Astrocyte (in vitro differentiated cells and primary cell): ENCODE data around the gene BZW1. TPM values are rescaled to one million over a fixed set of nuclear protein-coding genes. Genes with fewer than 3 reads are reported as not detected.

Experiments used
- DNase-seq: peaks from one replicate; pipeline ENCODE4 v3.0.0-alpha.2; 2010; ENCODE audit warnings: low read depth
- FAIRE-seq: peaks from 2 replicates; lab custom pipeline; 2011; peaks lifted over from hg19 to GRCh38; lab: Jason Lieb, UNC
- H2AFZ ChIP-seq: 2 replicates; pipeline ENCODE4 v1.6.0; 2012; ENCODE audit warnings: low read depth, low read length, inconsistent platforms
- H3K27ac ChIP-seq: 2 replicates; pipeline ENCODE4 v1.5.1; 2011; ENCODE audit warnings: low read depth, low read length, inconsistent platforms
- H3K27me3 ChIP-seq: 2 replicates; pipeline ENCODE4 v1.6.0; 2011; ENCODE audit warnings: low read length, inconsistent platforms; ENCODE audit not compliant: insufficient read depth
- H3K36me3 ChIP-seq: 2 replicates; pipeline ENCODE4 v1.5.1; 2011; ENCODE audit warnings: low read length, inconsistent platforms; ENCODE audit not compliant: insufficient read depth
- H3K4me1 ChIP-seq: 2 replicates; pipeline ENCODE4 v1.5.1; 2011; ENCODE audit warnings: low read length, inconsistent platforms; ENCODE audit not compliant: insufficient read depth
- H3K4me2 ChIP-seq: 2 replicates; pipeline ENCODE4 v1.6.0; 2012; ENCODE audit warnings: low read length, inconsistent platforms
- H3K4me3 ChIP-seq: 2 replicates; pipeline ENCODE4 v1.5.1; 2011; ENCODE audit warnings: low read depth, mild to moderate bottlenecking, low read length, inconsistent platforms; ENCODE audit not compliant: insufficient read depth
- H3K79me2 ChIP-seq: 2 replicates; pipeline ENCODE4 v1.6.0; 2012; ENCODE audit warnings: mild to moderate bottlenecking, low read length, inconsistent platforms; ENCODE audit not compliant: insufficient read depth
- H3K9ac ChIP-seq: 2 replicates; pipeline ENCODE4 v1.6.0; 2012; ENCODE audit warnings: mild to moderate bottlenecking, low read length, inconsistent platforms
- H3K9me3 ChIP-seq: 2 replicates; pipeline ENCODE4 v1.5.1; 2012; ENCODE audit warnings: low read depth, mild to moderate bottlenecking, low read length, inconsistent platforms; ENCODE audit not compliant: insufficient read depth
- H4K20me1 ChIP-seq: 2 replicates; pipeline ENCODE4 v1.6.0; 2012; ENCODE audit warnings: low read length, inconsistent platforms; ENCODE audit not compliant: insufficient read depth
- H3K27ac Mint-ChIP-seq: one replicate; pipeline ENCODE4 v1.8.0; 2021; ENCODE audit warnings: mild to moderate bottlenecking, mixed read lengths; ENCODE audit not compliant: unreplicated experiment
- H3K27me3 Mint-ChIP-seq: one replicate; pipeline ENCODE4 v1.8.0; 2021; ENCODE audit warnings: low read depth, mixed read lengths; ENCODE audit not compliant: unreplicated experiment
- H3K36me3 Mint-ChIP-seq: one replicate; pipeline ENCODE4 v1.8.0; 2021; ENCODE audit warnings: low read depth, mixed read lengths; ENCODE audit not compliant: unreplicated experiment
- H3K4me1 Mint-ChIP-seq: one replicate; pipeline ENCODE4 v1.8.0; 2021; ENCODE audit warnings: low read depth, mixed read lengths; ENCODE audit not compliant: unreplicated experiment
- H3K4me3 Mint-ChIP-seq: one replicate; pipeline ENCODE4 v1.8.0; 2021; ENCODE audit warnings: mild to moderate bottlenecking, moderate library complexity, mixed read lengths; ENCODE audit not compliant: unreplicated experiment
- H3K9me3 Mint-ChIP-seq: one replicate; pipeline ENCODE4 v1.8.0; 2021; ENCODE audit warnings: mild to moderate bottlenecking, mixed read lengths; ENCODE audit not compliant: unreplicated experiment
- CTCF ChIP-seq: IDR thresholded peaks from 2 replicates; pipeline ENCODE4 v1.5.1; 2011; ENCODE audit warnings: low read depth, mild to moderate bottlenecking, inconsistent platforms, low read length, moderate library complexity; ENCODE audit not compliant: insufficient read depth
- EZH2 ChIP-seq: IDR thresholded peaks from 2 replicates; pipeline ENCODE4 v1.6.1; 2012; ENCODE audit warnings: mild to moderate bottlenecking, low read length, inconsistent platforms; ENCODE audit not compliant: insufficient read depth
- total RNA-seq: library from RNA; stranded (reverse); gene quantifications from 2 replicates; pipeline ENCODE4 v1.2.1, GENCODE V29; 2021

BZW1 gene
- total RNA-seq, 1 donor from 2014 or later, result 322 TPM

GRCh38 chr2:200873560-200873959 lies 61.9 kb downstream of the BZW1 start:
- no peaks in the 10 kb centered on the region for H3K27me3 Mint-ChIP-seq
- H3K4me3 Mint-ChIP-seq, result no peak overlapping the region
- Histone ChIP-seq H3K27ac (no peak overlapping the region), H3K4me3 (no peak overlapping the region), H2AFZ (no peak overlapping the region), H3K36me3 (peaks cover 29% of the 10 kb centered on the region), H3K27me3 (no peaks in the 10 kb centered on the region), H4K20me1 (no peaks in the 10 kb centered on the region), H3K4me2 (no peak overlapping the region), H3K9ac (no peak overlapping the region), H3K79me2 (no peaks in the 10 kb centered on the region), H3K4me1 (no peaks in the 10 kb centered on the region), H3K9me3 (no peaks in the 10 kb centered on the region)
- H3K36me3 Mint-ChIP-seq, result peaks cover 18% of the 10 kb centered on the region
- TF ChIP-seq EZH2 (no peak), CTCF (no peak)
- FAIRE-seq (no peak), DNase-seq (no peak)
- H3K27ac Mint-ChIP-seq, result no peak overlapping the region
- no peaks in the 10 kb centered on the region for H3K9me3 Mint-ChIP-seq
- H3K4me1 Mint-ChIP-seq, result no peaks in the 10 kb centered on the region

Other genes with a start within 250 kb of the BZW1 start
- gene AOX1, start 225.9 kb upstream of the BZW1 start, total RNA-seq, result 1.6 and 3.4 TPM in 2 replicates
- 46.2 and 48.9 TPM in 2 replicates for gene CLK1, start 52.7 kb downstream of the BZW1 start, total RNA-seq
- gene PPIL3, start 77.2 kb downstream of the BZW1 start, total RNA-seq, result 34.6 and 34.8 TPM in 2 replicates
- gene NIF3L1, start 77.5 kb downstream of the BZW1 start, total RNA-seq, result 17.4 and 17.8 TPM in 2 replicates
- 25.4 and 25.5 TPM in 2 replicates for gene ORC2, start 151.8 kb downstream of the BZW1 start, total RNA-seq